GM12892 (cell line): ENCODE data around the gene KLK11.

ENCODE experiments used
- POLR2A ChIP-seq: IDR thresholded peaks from 2 replicates; pipeline ENCODE4 v1.6.1; 2011; ENCODE audit warnings: low read depth, low read length, control low read depth
- POLR2AphosphoS5 ChIP-seq: IDR thresholded peaks from 2 replicates; pipeline ENCODE4 v1.6.1; 2011; ENCODE audit warnings: low read depth, low read length, control low read depth
- TAF1 ChIP-seq: IDR thresholded peaks from 2 replicates; pipeline ENCODE4 v1.6.1; 2011; ENCODE audit warnings: low read depth, mild to moderate bottlenecking, control low read depth, low read length, borderline replicate concordance

GRCh38 chr19:50994129-50994528 is 32.3 kb downstream of the KLK11 start:
- TF ChIP-seq POLR2A: no peak
- no peak for TF ChIP-seq POLR2AphosphoS5
- no peak for TF ChIP-seq TAF1
